PC-3 (cell line): Measurements from ENCODE around the gene FAM171A2. TPM values are rescaled to one million over a fixed set of nuclear protein-coding genes. Genes with fewer than 3 reads are reported as not detected.

Source experiments
- ATAC-seq: fragments of 200-7000 bp; cut with Tn5 transposase; 2 replicates; pipeline ENCODE4 v1.9.1; 2020; ENCODE audit warnings: mild to moderate bottlenecking, moderate library complexity
- BruUV-seq: library from RNA; stranded (reverse); fragments of 400-500 nt; replicated peaks from 2 replicates; lab custom pipeline; 2021; lab: Mats Ljungman, UMichigan
- CTCF ChIA-PET: fragments of 300-600 bp; sonication (Branson Sonifier 250); formaldehyde crosslinking; loops from one replicate; lab custom pipeline; 2022; ENCODE audit warnings: antibody characterized with exemption; lab: Charles Lee
- POLR2A ChIA-PET: fragments of 300-600 bp; sonication (Branson Sonifier 250); formaldehyde crosslinking; loops from one replicate; lab custom pipeline; 2022; ENCODE audit warnings: antibody characterized with exemption; ENCODE audit not compliant: unreplicated experiment; lab: Charles Lee
- DNase-seq: peaks from one replicate; pipeline ENCODE4 v3.0.0-alpha.2; 2015
- H2AFZ ChIP-seq: fragments of 300-600 bp; sonication (generic); 2 replicates; pipeline ENCODE4 v1.6.0; 2016; ENCODE audit warnings: antibody characterized with exemption, low read length
- H3F3A ChIP-seq: fragments of 300-600 bp; sonication (generic); one replicate; pipeline ENCODE4 v1.6.0; 2017; ENCODE audit warnings: antibody characterized with exemption, low read length, control low read depth, mild to moderate bottlenecking; ENCODE audit not compliant: unreplicated experiment
- H3K27ac ChIP-seq: fragments of 300-600 bp; sonication (generic); 2 replicates; pipeline ENCODE4 v1.5.1; 2016; ENCODE audit warnings: mild to moderate bottlenecking, low read length
- H3K27me3 ChIP-seq: fragments of 300-600 bp; sonication (generic); 2 replicates; pipeline ENCODE4 v1.6.1; 2016; ENCODE audit warnings: low read length, mixed read lengths
- H3K36me3 ChIP-seq: fragments of 300-600 bp; sonication (generic); 2 replicates; pipeline ENCODE4 v1.6.1; 2016; ENCODE audit warnings: low read depth, mixed run types, low read length, mixed read lengths
- H3K4me1 ChIP-seq: fragments of 300-600 bp; sonication (generic); 2 replicates; pipeline ENCODE4 v1.5.1; 2016; ENCODE audit warnings: low read length; ENCODE audit not compliant: insufficient read depth
- H3K4me2 ChIP-seq: fragments of 300-600 bp; sonication (generic); 2 replicates; pipeline ENCODE4 v1.6.0; 2016; ENCODE audit warnings: low read length
- H3K4me3 ChIP-seq: fragments of 300-600 bp; sonication (generic); 2 replicates; pipeline ENCODE4 v1.5.1; 2016; ENCODE audit warnings: mild to moderate bottlenecking, low read length, mixed read lengths
- H3K79me2 ChIP-seq: fragments of 300-600 bp; sonication (generic); 2 replicates; pipeline ENCODE4 v1.6.1; 2017; ENCODE audit warnings: low read length, mixed read lengths
- H3K9ac ChIP-seq: fragments of 300-600 bp; sonication (generic); 2 replicates; pipeline ENCODE4 v1.6.0; 2016; ENCODE audit warnings: mild to moderate bottlenecking, low read length
- H3K9me2 ChIP-seq: fragments of 300-600 bp; sonication (generic); replicated peaks from 2 replicates; pipeline ENCODE4 v1.6.1; 2016; ENCODE audit warnings: mixed run types, low read length, mixed read lengths
- H3K9me3 ChIP-seq: fragments of 300-600 bp; sonication (generic); 2 replicates; pipeline ENCODE4 v1.6.1; 2016; ENCODE audit warnings: low read length, mixed read lengths
- H4K20me1 ChIP-seq: fragments of 300-600 bp; sonication (generic); 2 replicates; pipeline ENCODE4 v1.6.1; 2016; ENCODE audit warnings: low read length, mixed read lengths
- EZH2 ChIP-seq: fragments of 300-600 bp; sonication (generic); IDR thresholded peaks from one replicate; pipeline ENCODE4 v1.6.1; 2017; ENCODE audit warnings: antibody characterized with exemption, mild to moderate bottlenecking, low read length; ENCODE audit not compliant: unreplicated experiment
- EZH2phosphoT487 ChIP-seq: fragments of 300-600 bp; sonication (generic); IDR thresholded peaks from 2 replicates; pipeline ENCODE4 v1.6.1; 2018; ENCODE audit warnings: mild to moderate bottlenecking, antibody characterized with exemption, low read length, borderline replicate concordance
- intact Hi-C: fragments of 100-400 bp; cut with micrococcal nuclease; formaldehyde crosslinking; loops from 2 replicates; pipeline ENCODE4 v1.9.0; 2023
- total RNA-seq: library from RNA; depleted of rRNA; stranded (reverse); fragments of >200 nt; gene quantifications from 2 replicates; pipeline ENCODE4 v1.2.3, GENCODE V29; 2014
- TF ChIP-seq, protein P1 (sequence below): fragments of 300-600 bp; sonication (generic); conservative IDR thresholded peaks from 2 replicates; pipeline ENCODE4 v1.5.1; 2017; ENCODE audit warnings: antibody characterized with exemption, low read depth, mild to moderate bottlenecking, low read length

The FAM171A2 gene
- total RNA-seq, 1 experiment from 2014 or later: 16.3 TPM

DNA sequence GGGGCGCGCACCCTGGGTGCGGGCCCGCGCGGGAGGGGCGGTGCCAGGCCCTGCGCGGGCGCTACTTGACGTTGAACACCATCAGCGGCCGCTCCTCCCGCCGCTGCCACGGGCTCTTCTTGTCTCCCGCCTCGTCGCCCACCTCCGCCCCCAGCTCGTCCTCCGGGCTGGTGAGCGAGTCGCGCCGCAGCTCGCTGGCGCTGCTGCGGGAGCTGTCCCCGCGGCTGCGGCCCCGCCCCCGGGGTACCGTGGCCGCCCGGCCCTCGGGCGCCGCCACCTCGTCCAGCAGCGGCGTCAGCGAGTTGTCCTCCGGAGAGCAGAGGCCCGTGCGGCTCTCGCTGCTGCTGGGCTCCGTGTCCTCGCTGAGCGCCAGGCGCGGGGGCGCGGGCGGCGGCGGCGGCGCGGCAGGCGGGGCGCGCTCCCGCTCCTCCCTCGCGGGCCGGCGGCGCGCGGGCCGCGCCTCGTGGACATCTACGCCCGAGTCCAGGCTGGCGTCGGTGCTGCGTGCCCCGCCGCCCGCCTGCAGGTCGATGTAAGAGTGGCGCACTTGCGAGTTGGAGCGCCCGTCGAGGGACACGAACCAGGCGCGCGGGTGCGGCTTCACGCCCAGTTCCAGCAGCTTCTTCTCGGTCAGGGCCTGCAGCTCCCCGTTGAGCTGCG, 9.9 kb downstream of the FAM171A2 start:
- DNase-seq (no peak), ATAC-seq (peak; percentile 16; the same call in 1 of the 2 replicates)
- H3K4me1 ChIP-seq: no peaks in the 10 kb centered on the region
- no peak overlapping the region for H3K4me2 ChIP-seq
- no peaks in the 10 kb centered on the region for H4K20me1 ChIP-seq
- no peaks in the 10 kb centered on the region for H3K9me2 ChIP-seq
- ChIA-PET CTCF (no interaction called here), POLR2A (interaction anchor here (0.7 kb wide), 1 partner anchor 409 kb away, joined by 4 read pairs; no protein-coding TSS in a partner anchor)
- no peak overlapping the region for H3K4me3 ChIP-seq
- H3K9me3 ChIP-seq: no peaks in the 10 kb centered on the region
- TF ChIP-seq, protein P1, sequence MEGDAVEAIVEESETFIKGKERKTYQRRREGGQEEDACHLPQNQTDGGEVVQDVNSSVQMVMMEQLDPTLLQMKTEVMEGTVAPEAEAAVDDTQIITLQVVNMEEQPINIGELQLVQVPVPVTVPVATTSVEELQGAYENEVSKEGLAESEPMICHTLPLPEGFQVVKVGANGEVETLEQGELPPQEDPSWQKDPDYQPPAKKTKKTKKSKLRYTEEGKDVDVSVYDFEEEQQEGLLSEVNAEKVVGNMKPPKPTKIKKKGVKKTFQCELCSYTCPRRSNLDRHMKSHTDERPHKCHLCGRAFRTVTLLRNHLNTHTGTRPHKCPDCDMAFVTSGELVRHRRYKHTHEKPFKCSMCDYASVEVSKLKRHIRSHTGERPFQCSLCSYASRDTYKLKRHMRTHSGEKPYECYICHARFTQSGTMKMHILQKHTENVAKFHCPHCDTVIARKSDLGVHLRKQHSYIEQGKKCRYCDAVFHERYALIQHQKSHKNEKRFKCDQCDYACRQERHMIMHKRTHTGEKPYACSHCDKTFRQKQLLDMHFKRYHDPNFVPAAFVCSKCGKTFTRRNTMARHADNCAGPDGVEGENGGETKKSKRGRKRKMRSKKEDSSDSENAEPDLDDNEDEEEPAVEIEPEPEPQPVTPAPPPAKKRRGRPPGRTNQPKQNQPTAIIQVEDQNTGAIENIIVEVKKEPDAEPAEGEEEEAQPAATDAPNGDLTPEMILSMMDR: no peak
- TF ChIP-seq EZH2phosphoT487 (no peak), EZH2 (no peak)
- BruUV-seq: no TSS peak
- no peaks in the 10 kb centered on the region for H3K79me2 ChIP-seq
- H2AFZ ChIP-seq: no peak overlapping the region
- no peak overlapping the region for H3K27ac ChIP-seq
- peaks cover 13% of the 10 kb centered on the region; the same call in 1 of the 2 replicates for H3K36me3 ChIP-seq
- no peaks in the 10 kb centered on the region for H3F3A ChIP-seq
- intact Hi-C loops: no loop called here
- H3K9ac ChIP-seq: no peak overlapping the region
- H3K27me3 ChIP-seq: no peaks in the 10 kb centered on the region

DNA sequence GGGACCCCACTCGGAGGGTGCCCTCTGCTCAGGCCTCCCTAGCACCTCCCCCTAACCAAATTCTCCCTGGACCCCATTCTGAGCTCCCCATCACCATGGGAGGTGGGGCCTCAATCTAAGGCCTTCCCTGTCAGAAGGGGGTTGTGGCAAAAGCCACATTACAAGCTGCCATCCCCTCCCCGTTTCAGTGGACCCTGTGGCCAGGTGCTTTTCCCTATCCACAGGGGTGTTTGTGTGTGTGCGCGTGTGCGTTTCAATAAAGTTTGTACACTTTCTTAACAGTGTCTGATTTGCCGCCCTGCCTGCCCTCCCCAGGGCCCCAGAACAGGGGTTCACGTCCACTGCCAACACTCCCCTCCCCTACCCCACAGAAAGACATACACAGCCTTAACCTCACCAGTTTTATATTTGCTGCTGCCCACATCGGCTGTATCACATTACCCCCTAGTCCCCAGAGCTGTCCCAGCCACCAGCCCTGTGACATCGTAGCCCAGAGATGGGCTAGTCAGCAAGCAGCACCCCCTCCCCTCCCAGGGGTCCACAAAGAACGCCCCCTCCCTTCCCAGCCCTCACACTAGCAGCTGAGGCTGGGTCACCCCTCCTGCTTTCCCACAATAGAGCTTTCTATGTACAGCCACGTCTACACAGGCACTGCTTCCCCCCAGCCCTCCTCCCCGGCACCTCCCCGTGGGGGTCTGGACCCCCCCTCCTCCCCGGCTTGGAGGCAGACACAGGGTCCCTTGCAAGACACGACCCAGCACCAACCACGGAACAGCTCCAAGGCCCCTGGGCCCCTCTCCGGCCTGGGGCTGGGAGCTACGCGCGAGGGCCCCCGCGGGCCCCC, 10.6 kb downstream of the FAM171A2 start:
- Histone ChIP-seq H4K20me1 (no peaks in the 10 kb centered on the region), H3K4me2 (no peak overlapping the region), H3K27ac (no peak overlapping the region), H3K36me3 (peaks cover 13% of the 10 kb centered on the region; the same call in 1 of the 2 replicates), H3K4me3 (no peak overlapping the region), H3K27me3 (no peaks in the 10 kb centered on the region), H3K79me2 (no peaks in the 10 kb centered on the region), H3F3A (no peaks in the 10 kb centered on the region), H3K9me2 (no peaks in the 10 kb centered on the region), H3K9me3 (no peaks in the 10 kb centered on the region), H3K4me1 (no peaks in the 10 kb centered on the region), H3K9ac (no peak overlapping the region), H2AFZ (no peak overlapping the region)
- TF ChIP-seq, protein P1: no peak
- CTCF ChIA-PET: no interaction called here
- POLR2A ChIA-PET: interaction anchor here (0.5 kb wide), 1 partner anchor 334 kb away, joined by 3 read pairs; no protein-coding TSS in a partner anchor
- ATAC-seq: no peak
- no TSS peak for BruUV-seq
- intact Hi-C loops: no loop called here
- DNase-seq: no peak
